HG02973 (cell line): ENCODE measurements around the gene ETFBKMT.
"Not testable (repeated sequence)": the region's sequence is repeated elsewhere in the genome, so short reads cannot be mapped to it uniquely, and the experiment has no call there.

ENCODE experiments used
- ATAC-seq: cut with Tn5 transposase; IDR thresholded peaks from one replicate; pipeline ENCODE4 v1.9.1; 2021; ENCODE audit warnings: moderate library complexity; ENCODE audit not compliant: unreplicated experiment

ETFBKMT gene

GRCh38 chr12:31655208-31655607, 4.3 kb upstream of the ETFBKMT start:
- no peak for ATAC-seq

GRCh38 chr12:31655792-31656191, 3.7 kb upstream of the ETFBKMT start:
- no peak for ATAC-seq

GRCh38 chr12:31658471-31659086, 909 bp upstream of the ETFBKMT start:
- ATAC-seq, result no peak

GRCh38 chr12:31662176-31662849, 2.8 kb downstream of the ETFBKMT start:
- no peak for ATAC-seq

GRCh38 chr12:31663576-31663975, 4.1 kb downstream of the ETFBKMT start:
- no peak for ATAC-seq

- ATAC-seq, result no peak
Measured at GRCh38 chr12:31664038-31664437, 4.5 kb downstream of the ETFBKMT start.

GRCh38 chr12:31669020-31669419, 9.5 kb downstream of the ETFBKMT start:
- no peak for ATAC-seq

GRCh38 chr12:31669582-31669981, 10.1 kb downstream of the ETFBKMT start:
- not testable (repeated sequence) for ATAC-seq

GRCh38 chr12:31672521-31672920, 13.0 kb downstream of the ETFBKMT start:
- ATAC-seq, result no peak

- ATAC-seq, result peak; percentile 89
Measured at GRCh38 chr12:31682136-31682962, 22.9 kb downstream of the ETFBKMT start.

- ATAC-seq, result no peak
Measured at GRCh38 chr12:31685801-31686200, 26.3 kb downstream of the ETFBKMT start.

GRCh38 chr12:31687101-31687527, 27.6 kb downstream of the ETFBKMT start:
- no peak for ATAC-seq

GRCh38 chr12:31689921-31690320, 30.4 kb downstream of the ETFBKMT start:
- not testable (repeated sequence) for ATAC-seq

GRCh38 chr12:31702047-31702446, 42.6 kb downstream of the ETFBKMT start:
- no peak for ATAC-seq

- ATAC-seq, result no peak
Measured at GRCh38 chr12:31705621-31706020, 46.1 kb downstream of the ETFBKMT start.

- not testable (repeated sequence) for ATAC-seq
Measured at GRCh38 chr12:31708118-31708517, 48.6 kb downstream of the ETFBKMT start.

- ATAC-seq, result no peak
Measured at GRCh38 chr12:31710021-31710818, 50.7 kb downstream of the ETFBKMT start.

- no peak for ATAC-seq
Measured at GRCh38 chr12:31712877-31713276, 53.4 kb downstream of the ETFBKMT start.

GRCh38 chr12:31714406-31715271, 55.2 kb downstream of the ETFBKMT start:
- no peak for ATAC-seq

- ATAC-seq, result peak; percentile 73
Measured at GRCh38 chr12:31715283-31715825, 55.9 kb downstream of the ETFBKMT start.
